ENCODE measurements around the gene DOK7.

DNA sequence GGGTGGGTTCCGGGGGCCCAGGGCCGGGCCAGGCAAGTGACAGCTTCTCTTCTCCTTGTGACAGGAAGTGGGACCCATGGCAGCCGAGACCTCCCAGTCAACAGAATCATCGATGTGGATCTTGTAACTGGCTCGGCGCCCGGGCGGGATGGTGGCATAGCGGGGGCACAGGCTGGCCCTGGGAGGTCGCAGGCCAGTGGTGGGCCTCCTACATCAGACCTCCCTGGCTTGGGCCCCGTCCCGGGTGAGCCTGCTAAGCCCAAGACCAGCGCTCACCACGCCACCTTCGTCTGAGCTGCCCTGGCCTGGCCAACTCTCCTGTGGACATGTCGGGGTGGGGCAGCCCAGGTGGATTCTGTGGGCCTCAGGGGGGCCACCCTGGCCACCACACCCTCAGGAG is 23.7 kb upstream of the DOK7 start:
- TF ChIP-seq CTCF (IDR thresholded peaks at IDR 0.05): no peak
- no peak for TF ChIP-seq POLR2A (IDR thresholded peaks at IDR 0.05)
